WTC11 (cell line): Measurements from ENCODE around the gene GTF2F1. TPM values are rescaled to one million over a fixed set of nuclear protein-coding genes. Genes with fewer than 3 reads are reported as not detected.

ENCODE experiments used
- ATAC-seq: fragments of 200-7000 bp; cut with Tn5 transposase; 2 replicates; pipeline ENCODE4 v1.10.0; 2021; ENCODE audit warnings: mild to moderate bottlenecking, moderate library complexity
- CTCF ChIA-PET: fragments of 300-600 bp; sonication (Branson Sonifier 250); formaldehyde crosslinking; loops from one replicate; lab custom pipeline; 2021; ENCODE audit warnings: antibody characterized with exemption; lab: Charles Lee
- POLR2A ChIA-PET: fragments of 350-600 bp; sonication (Branson Sonifier 250); formaldehyde crosslinking; loops from one replicate; lab custom pipeline; 2021; ENCODE audit warnings: antibody characterized with exemption; lab: Charles Lee
- DNase-seq: peaks from one replicate; pipeline ENCODE4 v3.0.0; 2021; ENCODE audit warnings: low spot score
- H3K27ac Mint-ChIP-seq: 2 replicates; pipeline ENCODE4 v1.8.0; 2021; ENCODE audit warnings: mixed read lengths
- H3K27me3 Mint-ChIP-seq: 2 replicates; pipeline ENCODE4 v1.8.0; 2021; ENCODE audit warnings: low read depth, mild to moderate bottlenecking, moderate library complexity, mixed read lengths
- H3K36me3 Mint-ChIP-seq: 2 replicates; pipeline ENCODE4 v1.8.0; 2021; ENCODE audit warnings: mixed read lengths
- H3K4me1 Mint-ChIP-seq: 2 replicates; pipeline ENCODE4 v1.8.0; 2022; ENCODE audit warnings: mixed read lengths
- H3K4me3 Mint-ChIP-seq: 2 replicates; pipeline ENCODE4 v1.8.0; 2021; ENCODE audit warnings: mild to moderate bottlenecking, moderate library complexity, mixed read lengths
- H3K9me3 Mint-ChIP-seq: 2 replicates; pipeline ENCODE4 v1.8.0; 2021; ENCODE audit warnings: mixed read lengths
- ATF1 ChIP-seq: sonication (generic); formaldehyde crosslinking; IDR thresholded peaks from 2 replicates; pipeline ENCODE4 v1.8.1; 2023; ENCODE audit warnings: mild to moderate bottlenecking, moderate library complexity, missing genetic modification reagents
- CREM ChIP-seq: sonication (generic); formaldehyde crosslinking; IDR thresholded peaks from 2 replicates; pipeline ENCODE4 v1.8.1; 2022; ENCODE audit warnings: mild to moderate bottlenecking, missing genetic modification reagents, moderate library complexity
- ETV6 ChIP-seq: sonication (generic); formaldehyde crosslinking; IDR thresholded peaks from 2 replicates; pipeline ENCODE4 v1.8.1; 2022; ENCODE audit warnings: mild to moderate bottlenecking, missing genetic modification reagents
- FOXK1 ChIP-seq: sonication (generic); formaldehyde crosslinking; IDR thresholded peaks from 2 replicates; pipeline ENCODE4 v1.8.0; 2022; ENCODE audit warnings: mild to moderate bottlenecking, moderate library complexity, missing genetic modification reagents
- MYBL2 ChIP-seq: sonication (generic); formaldehyde crosslinking; IDR thresholded peaks from 2 replicates; pipeline ENCODE4 v1.8.1; 2023; ENCODE audit warnings: mild to moderate bottlenecking, moderate library complexity, missing genetic modification reagents
- NFATC4 ChIP-seq: fragments of 250-450 bp; sonication (Bioruptor Pico); IDR thresholded peaks from 2 replicates; pipeline ENCODE4 v1.9.0; 2021; ENCODE audit warnings: mild to moderate bottlenecking
- RELA ChIP-seq: sonication (generic); formaldehyde crosslinking; IDR thresholded peaks from 2 replicates; pipeline ENCODE4 v1.8.1; 2022; ENCODE audit warnings: missing genetic modification reagents, mild to moderate bottlenecking, borderline replicate concordance
- SP1 ChIP-seq: sonication (generic); formaldehyde crosslinking; conservative IDR thresholded peaks from 2 replicates; pipeline ENCODE4 v1.8.1; 2022; ENCODE audit warnings: missing genetic modification reagents
- TEAD1 ChIP-seq: sonication (generic); formaldehyde crosslinking; IDR thresholded peaks from 2 replicates; pipeline ENCODE4 v1.8.0; 2022; ENCODE audit warnings: mild to moderate bottlenecking, missing genetic modification reagents
- ZBTB21 ChIP-seq: sonication (generic); formaldehyde crosslinking; IDR thresholded peaks from 2 replicates; pipeline ENCODE4 v1.8.1; 2023; ENCODE audit warnings: mild to moderate bottlenecking, missing genetic modification reagents, borderline replicate concordance
- ZNF263 ChIP-seq: sonication (generic); formaldehyde crosslinking; IDR thresholded peaks from 2 replicates; pipeline ENCODE4 v1.8.1; 2022; ENCODE audit warnings: low read depth, mild to moderate bottlenecking, moderate library complexity, missing genetic modification reagents
- ZNF416 ChIP-seq: fragments of 250-450 bp; sonication (Bioruptor Pico); IDR thresholded peaks from 2 replicates; pipeline ENCODE4 v1.9.0; 2021; ENCODE audit warnings: mild to moderate bottlenecking, inconsistent platforms
- total RNA-seq: library from RNA; stranded (reverse); gene quantifications from 3 replicates; pipeline ENCODE4 v1.2.3, GENCODE V29; 2021
- TF ChIP-seq, protein P1 (sequence below): sonication (generic); formaldehyde crosslinking; IDR thresholded peaks from 2 replicates; pipeline ENCODE4 v1.8.1; 2022; ENCODE audit warnings: mild to moderate bottlenecking, missing genetic modification reagents, moderate library complexity, borderline replicate concordance
- TF ChIP-seq, protein P2 (sequence below): sonication (generic); formaldehyde crosslinking; IDR thresholded peaks from 2 replicates; pipeline ENCODE4 v1.8.0; 2022; ENCODE audit warnings: missing genetic modification reagents
- TF ChIP-seq, protein P3 (sequence below): sonication (generic); formaldehyde crosslinking; IDR thresholded peaks from 2 replicates; pipeline ENCODE4 v1.8.1; 2023; ENCODE audit warnings: mild to moderate bottlenecking, moderate library complexity, missing genetic modification reagents
- TF ChIP-seq, protein P4 (sequence below): sonication (generic); formaldehyde crosslinking; conservative IDR thresholded peaks from 2 replicates; pipeline ENCODE4 v1.8.1; 2022; ENCODE audit warnings: mild to moderate bottlenecking, missing genetic modification reagents
- TF ChIP-seq, protein P5 (sequence below): fragments of 250-450 bp; sonication (Bioruptor Pico); IDR thresholded peaks from 2 replicates; pipeline ENCODE4 v1.9.0; 2021; ENCODE audit warnings: mild to moderate bottlenecking
- TF ChIP-seq, protein P6 (sequence below): sonication (generic); formaldehyde crosslinking; IDR thresholded peaks from 2 replicates; pipeline ENCODE4 v1.8.0; 2022; ENCODE audit warnings: mild to moderate bottlenecking, missing genetic modification reagents
- TF ChIP-seq, protein P7 (sequence below): sonication (generic); formaldehyde crosslinking; IDR thresholded peaks from 2 replicates; pipeline ENCODE4 v1.8.1; 2022; ENCODE audit warnings: missing genetic modification reagents, borderline replicate concordance

GTF2F1 gene
- total RNA-seq, 1 experiment from 2014 or later = 62.4 TPM

DNA sequence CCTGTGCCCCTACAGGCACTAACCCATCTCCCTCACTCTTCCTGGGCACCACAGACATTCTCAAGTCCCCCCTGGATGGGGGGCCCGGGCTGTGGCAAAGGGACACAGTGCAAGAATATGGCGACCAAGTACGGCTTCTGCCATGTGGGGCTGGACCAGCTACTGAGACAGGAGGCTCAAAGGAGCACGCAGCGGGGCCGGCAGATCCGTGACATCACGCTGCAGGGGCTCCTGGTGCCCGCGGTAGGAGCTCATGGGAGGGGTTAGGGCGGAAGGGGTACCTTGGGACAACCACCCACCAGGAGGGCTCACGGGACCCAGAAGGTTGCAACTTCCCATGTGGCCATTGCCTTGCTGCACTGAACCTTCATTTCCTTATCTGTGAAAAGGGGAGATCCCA lies 3.3 kb upstream of the GTF2F1 start:
- ChIA-PET CTCF (interaction anchor here (0.6 to 0.9 kb wide), 2 partner anchors 42 to 348 kb away, joined by 3 read pairs; no protein-coding TSS in a partner anchor), POLR2A (interaction anchor here (0.7 kb wide), 1 partner anchor 729 kb away, joined by 4 read pairs; no protein-coding TSS in a partner anchor)
- Mint-ChIP-seq H3K27me3 (no peaks in the 10 kb centered on the region), H3K9me3 (no peaks in the 10 kb centered on the region), H3K4me3 (no peak overlapping the region), H3K4me1 (peaks cover 22% of the 10 kb centered on the region)
- no peak for DNase-seq
- TF ChIP-seq, protein P1, sequence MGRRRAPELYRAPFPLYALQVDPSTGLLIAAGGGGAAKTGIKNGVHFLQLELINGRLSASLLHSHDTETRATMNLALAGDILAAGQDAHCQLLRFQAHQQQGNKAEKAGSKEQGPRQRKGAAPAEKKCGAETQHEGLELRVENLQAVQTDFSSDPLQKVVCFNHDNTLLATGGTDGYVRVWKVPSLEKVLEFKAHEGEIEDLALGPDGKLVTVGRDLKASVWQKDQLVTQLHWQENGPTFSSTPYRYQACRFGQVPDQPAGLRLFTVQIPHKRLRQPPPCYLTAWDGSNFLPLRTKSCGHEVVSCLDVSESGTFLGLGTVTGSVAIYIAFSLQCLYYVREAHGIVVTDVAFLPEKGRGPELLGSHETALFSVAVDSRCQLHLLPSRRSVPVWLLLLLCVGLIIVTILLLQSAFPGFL = no peak
- TF ChIP-seq ZNF416 (CRISPR knock-in tag) = no peak
- no peak for TF ChIP-seq TEAD1 (CRISPR knock-in tag)
- TF ChIP-seq, protein P2, sequence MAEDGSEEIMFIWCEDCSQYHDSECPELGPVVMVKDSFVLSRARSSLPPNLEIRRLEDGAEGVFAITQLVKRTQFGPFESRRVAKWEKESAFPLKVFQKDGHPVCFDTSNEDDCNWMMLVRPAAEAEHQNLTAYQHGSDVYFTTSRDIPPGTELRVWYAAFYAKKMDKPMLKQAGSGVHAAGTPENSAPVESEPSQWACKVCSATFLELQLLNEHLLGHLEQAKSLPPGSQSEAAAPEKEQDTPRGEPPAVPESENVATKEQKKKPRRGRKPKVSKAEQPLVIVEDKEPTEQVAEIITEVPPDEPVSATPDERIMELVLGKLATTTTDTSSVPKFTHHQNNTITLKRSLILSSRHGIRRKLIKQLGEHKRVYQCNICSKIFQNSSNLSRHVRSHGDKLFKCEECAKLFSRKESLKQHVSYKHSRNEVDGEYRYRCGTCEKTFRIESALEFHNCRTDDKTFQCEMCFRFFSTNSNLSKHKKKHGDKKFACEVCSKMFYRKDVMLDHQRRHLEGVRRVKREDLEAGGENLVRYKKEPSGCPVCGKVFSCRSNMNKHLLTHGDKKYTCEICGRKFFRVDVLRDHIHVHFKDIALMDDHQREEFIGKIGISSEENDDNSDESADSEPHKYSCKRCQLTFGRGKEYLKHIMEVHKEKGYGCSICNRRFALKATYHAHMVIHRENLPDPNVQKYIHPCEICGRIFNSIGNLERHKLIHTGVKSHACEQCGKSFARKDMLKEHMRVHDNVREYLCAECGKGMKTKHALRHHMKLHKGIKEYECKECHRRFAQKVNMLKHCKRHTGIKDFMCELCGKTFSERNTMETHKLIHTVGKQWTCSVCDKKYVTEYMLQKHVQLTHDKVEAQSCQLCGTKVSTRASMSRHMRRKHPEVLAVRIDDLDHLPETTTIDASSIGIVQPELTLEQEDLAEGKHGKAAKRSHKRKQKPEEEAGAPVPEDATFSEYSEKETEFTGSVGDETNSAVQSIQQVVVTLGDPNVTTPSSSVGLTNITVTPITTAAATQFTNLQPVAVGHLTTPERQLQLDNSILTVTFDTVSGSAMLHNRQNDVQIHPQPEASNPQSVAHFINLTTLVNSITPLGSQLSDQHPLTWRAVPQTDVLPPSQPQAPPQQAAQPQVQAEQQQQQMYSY (CRISPR knock-in tag) = no peak
- TF ChIP-seq ZBTB21 (CRISPR knock-in tag) = no peak
- TF ChIP-seq CREM = no peak
- TF ChIP-seq NFATC4 (CRISPR knock-in tag) = no peak
- TF ChIP-seq, protein P3, sequence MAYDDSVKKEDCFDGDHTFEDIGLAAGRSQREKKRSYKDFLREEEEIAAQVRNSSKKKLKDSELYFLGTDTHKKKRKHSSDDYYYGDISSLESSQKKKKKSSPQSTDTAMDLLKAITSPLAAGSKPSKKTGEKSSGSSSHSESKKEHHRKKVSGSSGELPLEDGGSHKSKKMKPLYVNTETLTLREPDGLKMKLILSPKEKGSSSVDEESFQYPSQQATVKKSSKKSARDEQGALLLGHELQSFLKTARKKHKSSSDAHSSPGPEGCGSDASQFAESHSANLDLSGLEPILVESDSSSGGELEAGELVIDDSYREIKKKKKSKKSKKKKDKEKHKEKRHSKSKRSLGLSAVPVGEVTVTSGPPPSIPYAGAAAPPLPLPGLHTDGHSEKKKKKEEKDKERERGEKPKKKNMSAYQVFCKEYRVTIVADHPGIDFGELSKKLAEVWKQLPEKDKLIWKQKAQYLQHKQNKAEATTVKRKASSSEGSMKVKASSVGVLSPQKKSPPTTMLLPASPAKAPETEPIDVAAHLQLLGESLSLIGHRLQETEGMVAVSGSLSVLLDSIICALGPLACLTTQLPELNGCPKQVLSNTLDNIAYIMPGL (CRISPR knock-in tag) = no peak
- no peak for TF ChIP-seq MYBL2 (CRISPR knock-in tag)
- no peak for TF ChIP-seq SP1
- TF ChIP-seq FOXK1 = no peak
- TF ChIP-seq RELA (CRISPR knock-in tag) = no peak
- TF ChIP-seq, all 79 proteins: peak for 0
- H3K36me3 Mint-ChIP-seq = no peaks in the 10 kb centered on the region
- H3K27ac Mint-ChIP-seq = no peak overlapping the region
- ATAC-seq = no peak

DNA sequence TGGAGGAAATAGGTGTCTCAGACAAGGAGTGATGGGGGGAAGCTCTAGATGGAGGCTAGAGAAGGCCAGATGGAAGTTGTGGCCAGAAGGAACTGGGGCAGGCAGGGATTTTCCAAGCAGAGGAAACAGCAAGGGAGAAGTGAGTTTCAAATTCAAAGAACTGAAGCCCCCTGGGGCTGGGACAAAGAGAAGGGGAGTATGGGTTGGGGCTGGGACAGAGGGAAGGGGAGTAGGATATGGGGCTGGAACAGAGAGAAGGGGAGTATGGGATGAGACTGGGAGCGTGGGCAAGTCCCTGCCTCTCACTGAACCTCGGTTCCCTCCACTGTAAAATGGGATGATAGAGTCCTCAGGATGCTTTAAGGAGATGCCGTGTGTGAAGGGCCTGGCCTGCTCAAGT lies 1.9 kb upstream of the GTF2F1 start:
- no peak for DNase-seq
- peak overlapping the region; percentile 94 for H3K4me3 Mint-ChIP-seq
- CTCF ChIA-PET = interaction anchor here (1.4 kb wide), 1 partner anchor 18 kb away, joined by 5 read pairs; no protein-coding TSS in a partner anchor

More for the DNA sequence above, 1.9 kb upstream of the GTF2F1 start:
- Mint-ChIP-seq H3K4me1 (peaks cover 22% of the 10 kb centered on the region), H3K9me3 (no peaks in the 10 kb centered on the region), H3K27me3 (no peaks in the 10 kb centered on the region), H3K27ac (peak overlapping the region; percentile 96), H3K36me3 (peaks cover 6% of the 10 kb centered on the region)
- TF ChIP-seq ETV6 (CRISPR knock-in tag) (no peak), ATF1 (CRISPR knock-in tag) (no peak), ZNF263 (no peak)
- TF ChIP-seq, protein P4, sequence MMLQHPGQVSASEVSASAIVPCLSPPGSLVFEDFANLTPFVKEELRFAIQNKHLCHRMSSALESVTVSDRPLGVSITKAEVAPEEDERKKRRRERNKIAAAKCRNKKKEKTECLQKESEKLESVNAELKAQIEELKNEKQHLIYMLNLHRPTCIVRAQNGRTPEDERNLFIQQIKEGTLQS = no peak
- TF ChIP-seq, protein P5, sequence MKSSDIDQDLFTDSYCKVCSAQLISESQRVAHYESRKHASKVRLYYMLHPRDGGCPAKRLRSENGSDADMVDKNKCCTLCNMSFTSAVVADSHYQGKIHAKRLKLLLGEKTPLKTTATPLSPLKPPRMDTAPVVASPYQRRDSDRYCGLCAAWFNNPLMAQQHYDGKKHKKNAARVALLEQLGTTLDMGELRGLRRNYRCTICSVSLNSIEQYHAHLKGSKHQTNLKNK (CRISPR knock-in tag) = no peak
- TF ChIP-seq, protein P6, sequence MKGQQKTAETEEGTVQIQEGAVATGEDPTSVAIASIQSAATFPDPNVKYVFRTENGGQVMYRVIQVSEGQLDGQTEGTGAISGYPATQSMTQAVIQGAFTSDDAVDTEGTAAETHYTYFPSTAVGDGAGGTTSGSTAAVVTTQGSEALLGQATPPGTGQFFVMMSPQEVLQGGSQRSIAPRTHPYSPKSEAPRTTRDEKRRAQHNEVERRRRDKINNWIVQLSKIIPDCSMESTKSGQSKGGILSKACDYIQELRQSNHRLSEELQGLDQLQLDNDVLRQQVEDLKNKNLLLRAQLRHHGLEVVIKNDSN (CRISPR knock-in tag) = no peak
- TF ChIP-seq, protein P7, sequence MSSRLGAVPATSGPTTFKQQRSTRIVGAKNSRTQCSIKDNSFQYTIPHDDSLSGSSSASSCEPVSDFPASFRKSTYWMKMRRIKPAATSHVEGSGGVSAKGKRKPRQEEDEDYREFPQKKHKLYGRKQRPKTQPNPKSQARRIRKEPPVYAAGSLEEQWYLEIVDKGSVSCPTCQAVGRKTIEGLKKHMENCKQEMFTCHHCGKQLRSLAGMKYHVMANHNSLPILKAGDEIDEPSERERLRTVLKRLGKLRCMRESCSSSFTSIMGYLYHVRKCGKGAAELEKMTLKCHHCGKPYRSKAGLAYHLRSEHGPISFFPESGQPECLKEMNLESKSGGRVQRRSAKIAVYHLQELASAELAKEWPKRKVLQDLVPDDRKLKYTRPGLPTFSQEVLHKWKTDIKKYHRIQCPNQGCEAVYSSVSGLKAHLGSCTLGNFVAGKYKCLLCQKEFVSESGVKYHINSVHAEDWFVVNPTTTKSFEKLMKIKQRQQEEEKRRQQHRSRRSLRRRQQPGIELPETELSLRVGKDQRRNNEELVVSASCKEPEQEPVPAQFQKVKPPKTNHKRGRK (CRISPR knock-in tag) = no peak
- ATAC-seq = peak; percentile 6; the same call in 1 of the 2 replicates
- POLR2A ChIA-PET = no interaction called here
